ENCODE measurements around the gene LGALSL.

GRCh38 chr2:64462171-64462570, 8.2 kb downstream of the LGALSL start:
- TF ChIP-seq CTCF (conservative IDR thresholded peaks at IDR 0.05; ENCODE audit: low read length) (no peak), EZH2phosphoT487 (IDR thresholded peaks at IDR 0.05; ENCODE audit: borderline replicate concordance, low read depth, low read length) (no peak)

Measured in OCI-LY7 (cell line).